Epidermal melanocyte (primary cell): ENCODE results near the gene ZCCHC7.
"Not testable (repeated sequence)": the region's sequence is repeated elsewhere in the genome, so short reads cannot be mapped to it uniquely, and the experiment has no call there.

Source experiments
- DNase-seq: peaks from one replicate; pipeline ENCODE4 v3.0.0; 2011; ENCODE audit warnings: low spot score; ENCODE audit not compliant: insufficient read length

Gene ZCCHC7

DNA sequence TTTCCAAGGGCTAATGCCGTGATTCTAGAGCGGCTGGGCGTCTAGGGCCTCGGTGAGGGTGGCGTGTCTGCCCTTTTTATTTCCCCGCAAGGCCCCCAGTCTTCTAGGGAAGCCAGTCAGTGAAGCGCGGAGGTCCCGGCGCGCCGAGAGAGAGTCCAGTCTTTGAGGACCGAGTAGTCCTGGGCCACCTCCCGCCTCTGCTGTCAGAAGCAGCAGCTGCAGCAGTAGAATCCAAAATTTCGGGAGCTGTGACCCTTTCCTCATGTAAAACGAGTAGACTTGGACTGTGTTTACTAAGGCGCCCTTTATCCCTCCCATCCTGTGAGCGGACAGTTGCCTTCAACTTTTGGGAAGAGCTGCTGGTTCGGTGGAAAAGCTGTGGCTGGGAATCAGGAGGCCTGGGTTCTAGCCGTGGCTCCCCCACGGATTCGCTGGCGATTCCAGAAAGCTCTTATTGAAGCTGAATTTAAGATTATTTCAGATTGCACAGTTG lies 515 bp downstream of the ZCCHC7 start:
- not testable (repeated sequence) for DNase-seq

DNA sequence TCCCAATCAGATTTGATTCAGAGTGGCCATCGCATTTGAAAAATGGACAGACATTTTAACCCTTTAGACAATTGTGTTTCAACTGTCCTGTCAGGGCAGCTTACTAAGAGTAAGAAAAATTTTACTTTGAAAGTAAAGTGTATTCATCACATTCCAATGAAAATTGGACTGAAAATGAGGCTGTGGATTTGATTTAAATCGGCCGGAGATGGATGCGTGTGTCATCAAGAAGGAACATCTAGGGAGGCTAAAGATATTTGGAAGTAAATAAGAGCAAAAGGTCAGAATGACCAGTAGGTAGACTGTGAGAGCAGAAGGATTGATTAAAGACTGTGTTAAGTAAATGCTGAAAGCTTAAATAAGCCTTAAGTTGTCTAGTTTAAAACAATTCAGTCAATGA lies 1.5 kb downstream of the ZCCHC7 start:
- DNase-seq: no peak

GRCh38 chr9:37126214-37126788 lies 5.9 kb downstream of the ZCCHC7 start:
- DNase-seq: no peak

- DNase-seq: no peak
These were observed 6.6 kb downstream of the ZCCHC7 start for GRCh38 chr9:37127018-37127417.

DNA sequence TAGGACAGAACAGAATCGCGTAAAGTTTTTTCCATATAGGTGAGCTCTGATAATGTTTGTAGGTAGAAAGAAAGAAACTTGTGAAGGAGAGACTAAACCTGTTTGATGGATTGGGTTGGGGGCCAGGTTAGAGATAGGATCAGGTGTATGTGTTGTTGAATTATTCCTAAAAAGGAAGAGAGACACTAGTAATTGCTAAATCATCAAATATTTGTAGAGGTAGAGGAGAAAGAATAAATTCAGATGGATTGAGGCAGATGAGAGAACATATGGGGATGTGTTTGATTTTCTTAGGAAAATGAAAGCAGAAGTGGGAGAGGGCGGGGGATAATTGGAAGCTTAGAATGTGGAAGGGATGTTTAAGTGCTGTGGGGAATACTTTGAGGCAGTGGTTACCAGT lies 7.7 kb downstream of the ZCCHC7 start:
- DNase-seq: no peak

- no peak for DNase-seq
These were observed 13.8 kb downstream of the ZCCHC7 start for GRCh38 chr9:37134166-37134565.

DNA sequence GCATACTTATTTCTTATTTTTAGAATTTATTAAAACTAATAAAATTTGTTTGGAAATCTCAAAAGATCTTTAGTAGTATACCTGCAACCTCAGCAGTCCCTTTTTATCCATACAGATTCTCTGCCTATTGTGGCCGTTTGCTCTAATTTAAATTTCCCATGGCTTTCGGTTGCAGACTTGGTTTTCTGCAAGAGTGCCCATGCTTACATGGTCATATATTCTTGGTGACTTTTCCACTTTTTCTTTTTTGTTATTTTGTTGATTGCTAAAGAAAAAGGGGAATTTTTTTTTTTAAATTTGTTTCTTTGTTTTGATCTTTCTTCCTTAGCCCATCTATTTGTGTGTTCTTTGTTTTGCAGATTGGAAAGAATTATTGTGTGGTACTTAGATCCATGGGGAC lies 20.6 kb downstream of the ZCCHC7 start:
- no peak for DNase-seq

- no peak for DNase-seq
These were observed 24.4 kb downstream of the ZCCHC7 start for GRCh38 chr9:37144762-37145161.

- DNase-seq: no peak
These were observed 26.0 kb downstream of the ZCCHC7 start for GRCh38 chr9:37146410-37146809.

GRCh38 chr9:37148181-37148580 lies 27.8 kb downstream of the ZCCHC7 start:
- no peak for DNase-seq

DNA sequence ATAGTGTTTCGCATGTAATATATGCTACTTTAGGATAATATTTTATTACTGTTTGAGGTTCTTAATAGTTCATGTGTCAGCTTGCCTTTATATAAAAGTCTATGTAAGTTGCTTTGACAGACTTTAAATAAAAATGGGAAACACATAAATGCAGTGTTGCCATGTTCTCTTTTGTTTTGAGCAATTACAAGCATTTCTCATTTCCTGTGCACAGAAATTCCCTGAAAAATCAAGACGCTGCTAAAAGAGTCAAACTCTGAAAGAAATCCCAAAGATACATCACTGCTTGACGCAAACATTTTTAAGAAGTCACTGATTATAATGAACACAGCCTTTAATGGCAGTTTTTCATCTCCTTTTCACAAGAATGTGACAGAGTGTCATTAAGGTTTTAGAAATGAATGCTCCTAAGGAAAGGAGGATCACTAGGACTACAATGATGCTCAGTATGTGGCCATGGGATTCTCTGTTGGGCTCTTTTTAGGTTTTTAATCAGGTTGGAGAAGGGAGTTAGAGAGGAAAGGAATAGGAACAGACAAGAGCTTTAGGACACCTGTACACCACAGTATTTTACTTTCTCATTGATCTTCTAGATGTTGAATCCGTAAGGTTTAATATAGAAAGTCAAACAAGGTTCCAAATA lies 29.4 kb downstream of the ZCCHC7 start:
- DNase-seq: no peak

- no peak for DNase-seq
These were observed 30.0 kb downstream of the ZCCHC7 start for GRCh38 chr9:37150415-37150814.

DNA sequence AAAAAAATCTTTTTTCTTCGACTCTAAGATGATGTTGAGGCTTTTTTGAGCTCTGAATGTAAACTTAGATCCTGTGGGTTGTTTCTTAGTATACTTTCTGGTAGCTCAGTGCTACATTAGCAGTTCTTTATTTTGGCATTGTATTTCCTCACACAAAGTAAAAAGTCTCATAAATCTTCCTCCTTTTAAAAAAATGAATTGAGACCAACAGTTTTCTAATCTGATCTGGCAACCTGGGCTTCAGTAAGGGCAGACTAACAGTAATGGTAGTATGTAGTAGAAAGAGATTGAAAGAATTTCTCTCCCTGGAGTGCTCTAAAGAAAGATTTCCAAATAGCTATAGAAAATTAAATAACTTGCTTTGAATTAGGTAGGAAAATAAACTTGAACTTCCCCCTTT lies 31.4 kb downstream of the ZCCHC7 start:
- no peak for DNase-seq

DNA sequence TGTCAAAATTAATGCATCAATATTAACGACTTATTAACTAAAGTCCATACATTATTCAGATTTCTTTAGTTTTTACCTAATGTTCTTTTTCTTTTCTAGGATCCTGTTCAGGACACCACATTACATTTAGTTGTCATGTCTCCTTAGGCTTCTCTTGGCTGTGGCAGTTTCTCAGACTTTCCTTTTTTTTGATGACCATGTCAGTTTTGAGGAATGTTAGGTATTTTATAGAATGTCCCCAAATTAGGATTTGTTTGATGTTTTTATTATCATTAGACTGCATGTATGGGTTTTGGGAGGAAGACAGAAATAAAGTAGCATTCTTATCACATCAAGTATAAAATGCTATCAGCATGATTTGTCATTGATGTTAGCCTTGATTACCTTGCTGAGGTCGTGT lies 32.0 kb downstream of the ZCCHC7 start:
- DNase-seq: no peak

GRCh38 chr9:37155601-37156000 lies 35.2 kb downstream of the ZCCHC7 start:
- no peak for DNase-seq

DNA sequence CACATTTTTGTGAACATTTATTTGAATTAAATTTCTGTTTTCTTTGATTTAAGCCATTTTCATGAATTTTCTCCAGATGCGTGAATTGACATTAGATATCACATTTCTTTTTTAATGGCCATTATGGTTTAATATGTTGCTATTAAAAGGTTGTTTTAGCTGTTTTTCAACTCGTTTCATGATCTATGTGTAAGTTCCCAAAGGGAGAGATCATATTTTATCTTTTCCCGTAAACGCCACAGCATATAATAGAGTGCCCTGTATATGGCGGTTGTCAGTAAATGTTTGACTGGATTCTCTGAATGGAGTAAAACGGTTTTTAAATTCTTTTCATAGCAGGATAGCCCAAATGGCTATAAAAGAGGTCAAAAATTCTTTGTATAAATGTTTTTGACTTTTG lies 35.8 kb downstream of the ZCCHC7 start:
- DNase-seq: no peak

GRCh38 chr9:37156781-37157356 lies 36.5 kb downstream of the ZCCHC7 start:
- DNase-seq: no peak

GRCh38 chr9:37157726-37158377 lies 37.5 kb downstream of the ZCCHC7 start:
- no peak for DNase-seq

DNA sequence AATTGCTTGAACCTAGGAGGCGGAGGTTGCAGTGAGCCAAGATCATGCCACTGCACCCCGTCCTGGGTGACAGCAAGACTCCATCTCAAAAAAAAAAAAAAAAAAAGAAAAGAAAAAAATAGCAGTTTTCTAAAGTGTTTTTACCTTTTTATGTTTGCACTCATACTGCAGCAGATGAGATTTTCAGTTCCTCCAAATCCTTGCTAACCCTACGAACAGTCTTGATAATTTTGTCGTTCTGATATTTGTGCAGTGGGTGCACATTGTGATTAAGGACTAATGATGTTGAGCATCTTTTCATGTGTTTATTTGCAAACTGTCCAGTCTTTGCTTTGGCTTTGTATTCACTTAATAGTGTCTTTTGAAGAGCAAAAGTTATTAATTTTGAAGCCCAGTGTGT lies 42.9 kb downstream of the ZCCHC7 start:
- no peak for DNase-seq

GRCh38 chr9:37164335-37164734 lies 44.0 kb downstream of the ZCCHC7 start:
- DNase-seq: not testable (repeated sequence)

- DNase-seq: no peak
These were observed 45.3 kb downstream of the ZCCHC7 start for GRCh38 chr9:37165644-37166043.

GRCh38 chr9:37167456-37168047 lies 47.2 kb downstream of the ZCCHC7 start:
- DNase-seq: no peak
